Prostate gland (tissue), 2 donors: Measurements from ENCODE around the gene AARSD1. TPM values are rescaled to one million over a fixed set of nuclear protein-coding genes. Genes with fewer than 3 reads are reported as not detected.
"Not testable (repeated sequence)": the region's sequence is repeated elsewhere in the genome, so short reads cannot be mapped to it uniquely, and the experiment has no call there.

Experiments used
- DNase-seq: peaks from one replicate; pipeline ENCODE4 v3.0.0-alpha.2; 2019; ENCODE audit warnings: low spot score
- H3K27ac ChIP-seq, 2 donors: fragments of 200-600 bp; sonication (generic); 2 replicates each; pipeline ENCODE4 v1.5.1; 2017 to 2019
- H3K27me3 ChIP-seq: fragments of 200-600 bp; sonication (generic); replicated peaks from 2 replicates; pipeline ENCODE4 v1.5.1; 2019; ENCODE audit not compliant: insufficient read depth
- H3K36me3 ChIP-seq, 2 donors: fragments of 200-600 bp; sonication (generic); 1 replicate in 1 of 2; 2 replicates in 1 of 2; pipeline versions ENCODE4 v1.5.1 to v1.8.1; 2017 to 2019
- H3K4me1 ChIP-seq: fragments of 200-600 bp; sonication (generic); replicated peaks from 2 replicates; pipeline ENCODE4 v1.5.1; 2019
- H3K4me3 ChIP-seq, 2 donors: fragments of 200-600 bp; sonication (generic); 2 replicates each; pipeline ENCODE4 v1.5.1; 2017 to 2019
- H3K9me3 ChIP-seq: fragments of 200-600 bp; sonication (generic); 2 replicates; pipeline ENCODE4 v1.5.1; 2017
- CTCF ChIP-seq, 4 experiments: fragments of 200-600 bp in 2 of 4; fragments of 450-650 bp in 2 of 4; sonication (generic) in 2 of 4; IDR thresholded peaks; 1 replicate in 3 of 4; 2 replicates in 1 of 4; pipeline ENCODE4 v1.5.1; 2016 to 2019; ENCODE audit warnings: antibody characterized with exemption in 4 of 4, mild to moderate bottlenecking in 2 of 4, moderate library complexity in 2 of 4
- POLR2A ChIP-seq: fragments of 450-650 bp; IDR thresholded peaks from one replicate; pipeline ENCODE4 v1.6.1; 2016; ENCODE audit warnings: antibody characterized with exemption, mild to moderate bottlenecking
- POLR2AphosphoS5 ChIP-seq: sonication (generic); formaldehyde crosslinking; IDR thresholded peaks from one replicate; pipeline ENCODE4 v1.6.1; 2017; ENCODE audit warnings: antibody characterized with exemption
- WGBS: methylation state at CpG from one replicate; pipeline ENCODE4 v1.1.5; 2018; 5-methylcytosine and 5-hydroxymethylcytosine counted together
- intact Hi-C: fragments of 100-400 bp; cut with DNase I; formaldehyde crosslinking; loops from one replicate; pipeline ENCODE4 v1.14.2; 2022
- total RNA-seq, 2 donors: library from RNA; depleted of rRNA; stranded (reverse); fragments of >200 nt; gene quantifications; one replicate each; pipeline ENCODE4 v1.1.0, GENCODE V29; 2016

Gene AARSD1
- total RNA-seq, 2 donors from 2014 or later: 34.2 to 48.4 TPM

GRCh38 chr17:43006639-43007551, 42.6 kb upstream of the AARSD1 start, which contains the start of gene IFI35:
TSS of gene IFI35 (plus strand) at chr17:43006784. CDS start at chr17:43006948, 164 bp downstream.
- TF ChIP-seq CTCF (IDR thresholded peaks at IDR 0.05) (peak in 3 of 4 experiments; percentile 51 to 53 (median 52)), POLR2A (peak; percentile 41), POLR2AphosphoS5 (peak; percentile 86)
- Histone ChIP-seq H3K36me3 (peaks cover 0 to 12% of the 10 kb centered on the region in 2 donors), H3K27me3 (no peaks in the 10 kb centered on the region), H3K4me1 (no peaks in the 10 kb centered on the region), H3K4me3 (peak within 1 kb of the TSS; percentile 64 to 65), H3K9me3 (no peaks in the 10 kb centered on the region), H3K27ac (peak within 1 kb of the TSS; percentile 94 to 96)
- peak; percentile 85 for DNase-seq
- 25% methylated on average over 18 of the region's 18 CpGs for WGBS
- intact Hi-C loops: loop anchor here (5.0 kb wide), 1 partner anchor 165 kb away; the partner anchor contains the start of gene NBR1

GRCh38 chr17:43003542-43004172, 39.4 kb upstream of the AARSD1 start:
- no peak for TF ChIP-seq POLR2A
- no peak for TF ChIP-seq POLR2AphosphoS5
- TF ChIP-seq CTCF (IDR thresholded peaks at IDR 0.05): no peak
- Histone ChIP-seq H3K4me1 (no peaks in the 10 kb centered on the region), H3K27ac (no peak overlapping the region)

GRCh38 chr17:43000894-43001293, 36.6 kb upstream of the AARSD1 start:
- 90% methylated on average over 13 of the region's 13 CpGs for WGBS
- H3K36me3 ChIP-seq: peaks cover 0 to 12% of the 10 kb centered on the region in 2 donors
- intact Hi-C loops, DNase-seq, H3K9me3 ChIP-seq, H3K4me3 ChIP-seq, H3K27ac ChIP-seq, H3K4me1 ChIP-seq, H3K27me3 ChIP-seq: not testable (repeated sequence)

More at GRCh38 chr17:43003542-43004172, 39.4 kb upstream of the AARSD1 start:
- Histone ChIP-seq H3K4me3 (no peak overlapping the region), H3K9me3 (no peaks in the 10 kb centered on the region), H3K27me3 (no peaks in the 10 kb centered on the region), H3K36me3 (peaks cover 0 to 12% of the 10 kb centered on the region in 2 donors)
- intact Hi-C loops: no loop called here
- no peak for DNase-seq
- 74% methylated on average over 5 of the region's 5 CpGs for WGBS

GRCh38 chr17:42999003-42999525, 34.8 kb upstream of the AARSD1 start:
- Histone ChIP-seq H3K27me3 (no peaks in the 10 kb centered on the region), H3K4me1 (no peaks in the 10 kb centered on the region), H3K27ac (peak overlapping the region; percentile 78 to 81), H3K4me3 (peak overlapping the region; percentile 56 to 66), H3K9me3 (no peaks in the 10 kb centered on the region), H3K36me3 (peaks cover 0 to 12% of the 10 kb centered on the region in 2 donors)
- DNase-seq: no peak
- 12% methylated on average over 10 of the region's 10 CpGs for WGBS
- intact Hi-C loops: loop anchor here (2.0 to 5.0 kb wide), 2 partner anchors 18 to 152 kb away; partner anchors contain the start of genes PTGES3L and RUNDC1
- TF ChIP-seq POLR2A (no peak), POLR2AphosphoS5 (no peak), CTCF (IDR thresholded peaks at IDR 0.05) (no peak)
